Tibial artery (tissue), 4 donors: ENCODE results near the gene RHEB.

Experiments used
- DNase-seq, 2 donors: peaks; one replicate each; pipeline ENCODE4 v3.0.0-alpha.2; 2019
- H3K27ac ChIP-seq, 2 donors: fragments of 200-600 bp; sonication (generic) in 1 of 2; 1 replicate in 1 of 2; 2 replicates in 1 of 2; pipeline ENCODE4 v1.5.1; 2018 to 2019; ENCODE audit warnings: mild to moderate bottlenecking in 1 of 2
- H3K27me3 ChIP-seq, 2 donors: fragments of 200-600 bp; sonication (generic) in 1 of 2; one replicate each; pipeline versions ENCODE4 v1.5.1 to v1.6.0; 2016 to 2019
- H3K36me3 ChIP-seq, 3 donors: fragments of 200-600 bp; sonication (generic) in 2 of 3; one replicate each; pipeline ENCODE4 v1.5.1; 2016 to 2019; ENCODE audit warnings: mild to moderate bottlenecking in 2 of 3
- H3K4me1 ChIP-seq, 4 donors: fragments of 200-600 bp; sonication (generic) in 2 of 4; 1 replicate in 3 of 4; 2 replicates in 1 of 4; pipeline ENCODE4 v1.5.1; 2016 to 2019
- H3K4me3 ChIP-seq, 2 donors: fragments of 200-600 bp; sonication (generic) in 1 of 2; 1 replicate in 1 of 2; 2 replicates in 1 of 2; pipeline ENCODE4 v1.5.1; 2018 to 2019; ENCODE audit warnings: mild to moderate bottlenecking in 2 of 2
- H3K9me3 ChIP-seq, 3 donors: fragments of 200-600 bp; sonication (generic) in 1 of 3; one replicate each; pipeline ENCODE4 v1.5.1; 2016 to 2019
- CTCF ChIP-seq, 2 experiments: fragments of 200-600 bp in 1 of 2; fragments of 450-650 bp in 1 of 2; IDR thresholded peaks; one replicate each; pipeline ENCODE4 v1.5.1; 2017 to 2019; ENCODE audit warnings: antibody characterized with exemption in 2 of 2, mild to moderate bottlenecking in 1 of 2, moderate library complexity in 1 of 2
- intact Hi-C: fragments of 100-400 bp; cut with DNase I; formaldehyde crosslinking; loops from one replicate; pipeline ENCODE4 v1.15.0; 2023; ENCODE audit warnings: low total_unique reads

Gene RHEB

GRCh38 chr7:151431768-151432311, 87.9 kb downstream of the RHEB start:
- Histone ChIP-seq H3K27ac (no peak overlapping the region), H3K9me3 (no peaks in the 10 kb centered on the region), H3K36me3 (no peaks in the 10 kb centered on the region), H3K4me1 (peaks cover 0 to 62% (median 53%) of the 10 kb centered on the region in 4 donors), H3K27me3 (no peaks in the 10 kb centered on the region), H3K4me3 (no peak overlapping the region)
- TF ChIP-seq CTCF (IDR thresholded peaks at IDR 0.05): no peak
- intact Hi-C loops: no loop called here
- DNase-seq: no peak

GRCh38 chr7:151431281-151431767, 88.4 kb downstream of the RHEB start:
- Histone ChIP-seq H3K27me3 (no peaks in the 10 kb centered on the region), H3K9me3 (no peaks in the 10 kb centered on the region), H3K4me3 (no peak overlapping the region), H3K4me1 (peaks cover 0 to 62% (median 53%) of the 10 kb centered on the region in 4 donors), H3K27ac (no peak overlapping the region), H3K36me3 (no peaks in the 10 kb centered on the region)
- DNase-seq: no peak
- intact Hi-C loops: no loop called here
- no peak for TF ChIP-seq CTCF (IDR thresholded peaks at IDR 0.05)

GRCh38 chr7:151430391-151431205, 89.1 kb downstream of the RHEB start:
- Histone ChIP-seq H3K27ac (no peak overlapping the region), H3K9me3 (no peaks in the 10 kb centered on the region), H3K4me3 (no peak overlapping the region), H3K4me1 (peaks cover 0 to 61% (median 53%) of the 10 kb centered on the region in 4 donors), H3K27me3 (no peaks in the 10 kb centered on the region), H3K36me3 (no peaks in the 10 kb centered on the region)
- intact Hi-C loops: no loop called here
- no peak for DNase-seq
- TF ChIP-seq CTCF (IDR thresholded peaks at IDR 0.05): no peak

- peaks cover 0 to 57% (median 48%) of the 10 kb centered on the region in 4 donors for H3K4me1 ChIP-seq
- no peaks in the 10 kb centered on the region for H3K36me3 ChIP-seq
- peak overlapping the region; percentile 82 to 86 for H3K27ac ChIP-seq
- no peak for TF ChIP-seq CTCF (IDR thresholded peaks at IDR 0.05)
- intact Hi-C loops: no loop called here
- no peaks in the 10 kb centered on the region for H3K9me3 ChIP-seq
- DNase-seq: no peak
- H3K27me3 ChIP-seq: no peaks in the 10 kb centered on the region
- H3K4me3 ChIP-seq: no peak overlapping the region
Measured at GRCh38 chr7:151429560-151430331, 89.9 kb downstream of the RHEB start.

GRCh38 chr7:151429237-151429559, 90.5 kb downstream of the RHEB start:
- H3K27ac ChIP-seq: peak overlapping the region; percentile 82 to 86

More at GRCh38 chr7:151429237-151429559, 90.5 kb downstream of the RHEB start:
- Histone ChIP-seq H3K4me3 (no peak overlapping the region), H3K4me1 (peaks cover 0 to 57% (median 48%) of the 10 kb centered on the region in 4 donors), H3K9me3 (no peaks in the 10 kb centered on the region), H3K36me3 (no peaks in the 10 kb centered on the region), H3K27me3 (no peaks in the 10 kb centered on the region)
- TF ChIP-seq CTCF (IDR thresholded peaks at IDR 0.05): no peak
- no peak for DNase-seq
- intact Hi-C loops: no loop called here
